ENCODE data around the gene CDH5. TPM values are rescaled to one million over a fixed set of nuclear protein-coding genes. Genes with fewer than 3 reads are reported as not detected.
A peak's percentile ranks its signal among the peaks of the same experiment; 100 is the strongest.

Gene CDH5
- total RNA-seq, 1 experiment from 2014 or later: not detected

DNA sequence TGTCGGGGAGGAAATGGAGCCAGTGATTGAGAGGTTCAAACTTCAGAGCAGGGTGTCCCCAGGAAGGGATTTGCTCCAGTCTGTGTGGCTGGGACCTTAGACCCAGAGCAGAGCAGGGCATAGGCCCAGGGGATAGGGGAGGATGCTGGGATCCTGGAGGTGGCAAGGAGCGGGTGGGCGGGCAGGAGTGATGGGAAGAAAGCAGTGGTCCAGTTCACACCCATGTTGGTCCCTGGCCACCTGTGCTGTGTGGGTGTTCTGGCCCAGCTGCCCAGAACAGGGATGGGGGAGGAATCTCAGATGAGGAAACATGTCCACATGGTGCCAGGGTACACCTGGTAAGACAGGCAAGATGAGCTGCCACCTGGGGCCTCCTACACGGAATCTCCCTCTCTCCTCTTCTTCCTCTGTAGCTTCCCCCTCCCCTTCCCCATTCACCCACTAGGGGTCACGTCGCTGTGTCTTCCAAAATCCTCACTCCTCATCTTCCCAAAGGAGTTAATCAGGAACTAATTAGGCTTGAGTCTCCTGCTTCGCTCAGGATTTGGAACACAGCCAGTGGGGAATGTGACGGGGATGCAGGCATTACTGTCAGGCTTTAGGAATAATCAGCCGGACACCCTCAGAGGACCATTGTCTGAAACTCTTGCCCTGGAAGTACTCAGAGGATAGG lies 62.9 kb downstream of the CDH5 start:
- H3K27ac ChIP-seq: no peak overlapping the region
- H3K36me3 ChIP-seq: no peaks in the 10 kb centered on the region
- H3K9me3 ChIP-seq (replicated peaks): no peaks in the 10 kb centered on the region
- H3K27me3 ChIP-seq (replicated peaks): peaks cover 61% of the 10 kb centered on the region
- no peak for DNase-seq (ENCODE audit: low read depth in 1 of 2, low spot score in 2 of 2)
- peaks cover 25% of the 10 kb centered on the region for H3K4me1 ChIP-seq (replicated peaks)
- H3K4me3 ChIP-seq: no peak overlapping the region

DNA sequence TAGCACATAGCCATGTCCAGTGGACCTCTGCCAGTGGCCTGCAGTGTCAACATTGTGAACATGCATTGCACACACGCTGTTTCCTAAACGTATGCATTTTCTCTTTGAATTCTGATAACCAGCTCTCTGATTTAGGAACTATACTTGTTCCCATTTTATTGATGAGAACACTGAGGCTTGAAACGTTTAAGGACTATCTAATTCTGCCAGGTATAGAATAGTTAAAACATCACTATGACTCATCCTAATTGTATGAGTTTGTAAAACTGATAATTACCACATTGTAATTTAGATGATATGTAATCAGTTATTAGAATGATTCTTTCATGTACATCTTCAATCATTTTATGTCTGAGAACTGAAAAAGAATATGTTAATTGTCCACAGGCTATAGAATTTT lies 63.7 kb downstream of the CDH5 start:
- DNase-seq (ENCODE audit: low read depth in 1 of 2, low spot score in 2 of 2): no peak
- Histone ChIP-seq H3K4me1 (replicated peaks) (peaks cover 28% of the 10 kb centered on the region), H3K27me3 (replicated peaks) (peaks cover 53% of the 10 kb centered on the region)

DNA sequence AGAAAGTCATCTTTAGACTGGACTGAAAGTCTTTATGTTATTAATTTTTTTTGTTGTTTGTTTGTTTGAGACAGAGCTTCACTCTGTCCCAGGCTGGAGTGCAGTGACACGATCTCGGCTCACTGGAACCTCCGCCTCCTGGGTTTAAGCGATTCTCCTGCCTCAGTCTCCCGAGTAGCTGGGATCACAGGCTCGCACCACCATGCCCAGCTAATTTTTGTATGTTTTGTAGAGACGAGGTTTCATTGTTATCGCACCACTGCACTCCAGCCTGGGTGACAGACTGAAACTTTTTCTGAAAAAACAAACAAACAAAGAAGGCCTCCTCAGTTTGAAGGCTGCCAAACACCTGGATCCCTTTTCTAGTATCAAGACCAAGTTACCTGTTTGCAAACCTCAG lies 65.3 kb downstream of the CDH5 start:
- peaks cover 25% of the 10 kb centered on the region for H3K4me1 ChIP-seq (replicated peaks)
- H3K4me3 ChIP-seq: no peak overlapping the region
- DNase-seq (ENCODE audit: low read depth in 1 of 2, low spot score in 2 of 2): peak in 1 of 2 experiments; percentile 23
- H3K9me3 ChIP-seq (replicated peaks): no peaks in the 10 kb centered on the region
- peaks cover 40% of the 10 kb centered on the region for H3K27me3 ChIP-seq (replicated peaks)
- no peaks in the 10 kb centered on the region for H3K36me3 ChIP-seq
- no peak overlapping the region for H3K27ac ChIP-seq

More for the DNA sequence above, 63.7 kb downstream of the CDH5 start:
- H3K4me3 ChIP-seq: no peak overlapping the region
- no peaks in the 10 kb centered on the region for H3K36me3 ChIP-seq
- no peak overlapping the region for H3K27ac ChIP-seq
- no peaks in the 10 kb centered on the region for H3K9me3 ChIP-seq (replicated peaks)

- H3K27me3 ChIP-seq (replicated peaks): peaks cover 39% of the 10 kb centered on the region
- no peak overlapping the region for H3K27ac ChIP-seq
- H3K4me3 ChIP-seq: no peak overlapping the region
- H3K36me3 ChIP-seq: no peaks in the 10 kb centered on the region
- peaks cover 23% of the 10 kb centered on the region for H3K4me1 ChIP-seq (replicated peaks)
- DNase-seq (ENCODE audit: low read depth in 1 of 2, low spot score in 2 of 2): peak in 1 of 2 experiments; percentile 25
- no peaks in the 10 kb centered on the region for H3K9me3 ChIP-seq (replicated peaks)
Measured at GRCh38 chr16:66432429-66432828, 65.9 kb downstream of the CDH5 start.

DNA sequence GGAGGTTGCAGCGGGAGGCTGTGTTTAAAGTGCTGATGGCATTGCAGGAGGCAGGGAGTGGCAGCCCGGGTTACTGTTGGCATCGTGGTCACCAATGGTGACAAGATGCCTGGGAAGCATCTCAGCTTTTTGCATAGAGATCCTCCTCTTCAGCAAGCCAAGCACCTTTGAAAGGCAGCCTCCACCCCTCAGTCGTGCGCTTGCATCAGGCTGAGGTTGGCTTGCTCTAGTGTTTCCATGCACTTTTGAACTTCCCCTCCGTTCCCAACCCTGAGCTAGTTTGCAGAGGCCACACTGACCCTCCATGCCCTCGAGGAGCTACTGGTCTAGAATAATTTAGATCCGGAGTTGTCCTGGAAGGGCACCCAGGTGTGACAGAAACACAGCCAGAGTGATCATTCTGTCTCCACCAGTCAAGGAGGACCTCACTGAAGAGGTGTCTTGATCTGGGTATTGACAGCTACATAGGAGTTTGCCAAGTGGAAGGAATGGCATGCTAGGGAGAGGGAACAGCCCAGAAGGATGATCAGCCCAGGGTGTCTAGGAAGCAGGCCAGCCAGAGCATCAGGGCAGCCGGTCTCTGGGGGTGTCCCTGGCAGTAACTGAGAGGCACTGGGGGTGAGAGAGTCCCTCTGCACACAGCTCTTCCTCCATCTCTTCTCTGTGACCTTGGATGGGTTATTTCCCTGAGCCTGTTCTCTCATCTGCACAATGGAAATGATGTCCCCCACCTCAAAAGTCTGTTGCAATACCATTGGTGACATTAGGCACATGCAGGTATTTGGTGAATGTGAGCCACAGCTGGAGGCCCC lies 68.3 kb downstream of the CDH5 start:
- Histone ChIP-seq H3K4me1 (replicated peaks) (peaks cover 16% of the 10 kb centered on the region), H3K27ac (no peak overlapping the region), H3K27me3 (replicated peaks) (peaks cover 18% of the 10 kb centered on the region), H3K36me3 (no peaks in the 10 kb centered on the region), H3K4me3 (no peak overlapping the region), H3K9me3 (replicated peaks) (no peaks in the 10 kb centered on the region)
- no peak for DNase-seq (ENCODE audit: low read depth in 1 of 2, low spot score in 2 of 2)

GRCh38 chr16:66435896-66436295 lies 69.4 kb downstream of the CDH5 start:
- Histone ChIP-seq H3K27ac (no peak overlapping the region), H3K27me3 (replicated peaks) (peaks cover 7% of the 10 kb centered on the region; the same call in 1 of the 2 replicates), H3K9me3 (replicated peaks) (no peaks in the 10 kb centered on the region), H3K36me3 (no peaks in the 10 kb centered on the region), H3K4me3 (no peak overlapping the region), H3K4me1 (replicated peaks) (peaks cover 16% of the 10 kb centered on the region)
- DNase-seq (ENCODE audit: low read depth in 1 of 2, low spot score in 2 of 2): no peak

- no peak overlapping the region for H3K27ac ChIP-seq
- no peaks in the 10 kb centered on the region for H3K9me3 ChIP-seq (replicated peaks)
Measured at GRCh38 chr16:66437391-66437945, 71.0 kb downstream of the CDH5 start.

GRCh38 chr16:66438536-66438935 lies 72.0 kb downstream of the CDH5 start:
- Histone ChIP-seq H3K9me3 (replicated peaks) (no peaks in the 10 kb centered on the region), H3K4me1 (replicated peaks) (peaks cover 11% of the 10 kb centered on the region), H3K4me3 (no peak overlapping the region), H3K36me3 (no peaks in the 10 kb centered on the region), H3K27ac (no peak overlapping the region), H3K27me3 (replicated peaks) (no peaks in the 10 kb centered on the region)
- DNase-seq (ENCODE audit: low read depth in 1 of 2, low spot score in 2 of 2): no peak

More at GRCh38 chr16:66437391-66437945, 71.0 kb downstream of the CDH5 start:
- H3K4me3 ChIP-seq: no peak overlapping the region
- H3K36me3 ChIP-seq: no peaks in the 10 kb centered on the region
- peaks cover 16% of the 10 kb centered on the region for H3K4me1 ChIP-seq (replicated peaks)
- DNase-seq (ENCODE audit: low read depth in 1 of 2, low spot score in 2 of 2): no peak
- H3K27me3 ChIP-seq (replicated peaks): no peaks in the 10 kb centered on the region

DNA sequence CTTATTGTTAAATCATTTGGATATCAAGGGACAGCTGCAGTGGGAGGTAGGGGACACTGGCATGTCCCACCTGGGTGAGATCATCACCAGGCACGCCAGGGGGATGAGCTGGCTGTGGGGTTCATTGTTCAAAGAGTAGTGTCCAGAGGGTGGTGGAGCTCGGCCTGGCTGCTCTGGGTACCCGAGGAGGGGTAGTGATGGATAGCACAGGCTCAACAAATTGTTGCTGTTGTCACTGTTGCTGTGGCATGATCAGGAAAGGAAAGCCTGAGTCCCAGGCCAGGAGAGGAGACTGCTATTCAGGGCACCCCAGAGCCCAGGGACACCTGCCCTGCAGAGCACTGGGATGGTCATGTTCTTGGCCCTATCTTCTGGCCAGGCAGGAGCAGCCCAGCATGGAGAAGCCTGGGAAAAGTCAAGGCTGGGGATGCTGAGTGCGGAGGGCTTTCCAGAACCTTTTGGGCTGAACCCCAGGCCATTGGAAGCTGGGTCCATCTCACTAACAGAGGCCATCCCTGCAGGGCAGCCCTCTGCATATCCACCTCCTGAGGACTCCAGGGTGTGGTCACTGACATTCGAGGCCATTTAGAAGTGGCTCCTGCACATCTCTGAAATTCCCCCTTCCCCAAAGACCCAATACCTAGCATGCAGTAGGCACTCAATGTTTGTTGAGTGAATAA lies 72.7 kb downstream of the CDH5 start:
- H3K4me3 ChIP-seq: no peak overlapping the region
- peaks cover 5% of the 10 kb centered on the region for H3K4me1 ChIP-seq (replicated peaks)
- no peak for DNase-seq (ENCODE audit: low read depth in 1 of 2, low spot score in 2 of 2)
- no peaks in the 10 kb centered on the region; the same call in 1 of the 2 replicates for H3K27me3 ChIP-seq (replicated peaks)
- no peaks in the 10 kb centered on the region for H3K36me3 ChIP-seq
- no peak overlapping the region for H3K27ac ChIP-seq
- H3K9me3 ChIP-seq (replicated peaks): no peaks in the 10 kb centered on the region

- no peak overlapping the region for H3K27ac ChIP-seq
- H3K27me3 ChIP-seq (replicated peaks): no peaks in the 10 kb centered on the region; the same call in 1 of the 2 replicates
- H3K4me3 ChIP-seq: no peak overlapping the region
- H3K4me1 ChIP-seq (replicated peaks): no peaks in the 10 kb centered on the region
- H3K9me3 ChIP-seq (replicated peaks): no peaks in the 10 kb centered on the region
- no peaks in the 10 kb centered on the region for H3K36me3 ChIP-seq
- no peak for DNase-seq (ENCODE audit: low read depth in 1 of 2, low spot score in 2 of 2)
Measured at GRCh38 chr16:66440271-66440802, 73.8 kb downstream of the CDH5 start.

- Histone ChIP-seq H3K27me3 (replicated peaks) (no peaks in the 10 kb centered on the region; the same call in 1 of the 2 replicates), H3K36me3 (no peaks in the 10 kb centered on the region), H3K4me3 (no peak overlapping the region), H3K4me1 (replicated peaks) (no peaks in the 10 kb centered on the region), H3K27ac (no peak overlapping the region), H3K9me3 (replicated peaks) (no peaks in the 10 kb centered on the region)
- no peak for DNase-seq (ENCODE audit: low read depth in 1 of 2, low spot score in 2 of 2)
Measured at GRCh38 chr16:66440970-66441369, 74.5 kb downstream of the CDH5 start.

GRCh38 chr16:66441586-66442375 lies 75.3 kb downstream of the CDH5 start:
- Histone ChIP-seq H3K9me3 (replicated peaks) (no peaks in the 10 kb centered on the region), H3K36me3 (no peaks in the 10 kb centered on the region), H3K4me3 (no peak overlapping the region), H3K27ac (no peak overlapping the region), H3K27me3 (replicated peaks) (no peaks in the 10 kb centered on the region; the same call in 1 of the 2 replicates), H3K4me1 (replicated peaks) (no peaks in the 10 kb centered on the region)
- no peak for DNase-seq (ENCODE audit: low read depth in 1 of 2, low spot score in 2 of 2)

Measured in SJSA1 (cell line).